ENCODE results near the gene MKLN1. TPM values are rescaled to one million over a fixed set of nuclear protein-coding genes. Genes with fewer than 3 reads are reported as not detected.

Gene MKLN1
- total and polyA plus RNA-seq, 12 donors: 9.5 to 48.2 (median 41.1) TPM

DNA sequence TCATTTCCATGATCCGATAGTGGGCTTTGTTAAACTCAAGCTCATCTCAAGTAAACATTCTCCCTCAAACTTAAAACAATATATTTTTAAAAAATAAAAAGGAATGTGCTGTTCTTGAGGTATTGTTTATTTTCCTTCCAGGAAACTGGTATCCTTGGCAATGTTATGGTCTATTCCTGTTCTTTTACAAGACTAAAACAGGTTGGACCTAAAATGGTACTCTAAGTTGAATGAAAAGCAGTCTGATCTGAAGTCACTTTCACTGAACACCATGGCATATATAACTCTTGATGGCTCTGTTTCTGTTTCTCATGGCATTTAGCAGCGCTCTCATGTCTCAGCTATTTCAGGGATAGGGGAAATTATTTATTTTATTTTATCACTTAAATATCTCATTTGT is 158.7 kb downstream of the MKLN1 start:
- intact Hi-C loops (cut with DNase I): no loop called here
- H3K4me1 ChIP-seq: peaks cover 0 to 33% (median 3%) of the 10 kb centered on the region in 9 donors
- H3K27ac ChIP-seq: peak overlapping the region in 1 of 10 donors; percentile 6
- H3K36me3 ChIP-seq: peaks cover 0 to 47% (median 0%) of the 10 kb centered on the region in 9 donors
- DNase-seq (no peak), ATAC-seq (peak in 1 of 8 donors; percentile 40)
- H3K27me3 ChIP-seq: no peaks in the 10 kb centered on the region
- TF ChIP-seq CTCF (IDR thresholded peaks at IDR 0.05): no peak
- H3K4me3 ChIP-seq: no peak overlapping the region
- 83 to 84% methylated on average over 2 of the region's 2 CpGs for WGBS, 2 donors
- H3K9me3 ChIP-seq: no peaks in the 10 kb centered on the region

GRCh38 chr7:131487217-131487616 is 159.5 kb downstream of the MKLN1 start:
- intact Hi-C loops (cut with DNase I): no loop called here
- H3K27ac ChIP-seq: peak overlapping the region in 1 of 10 donors; percentile 6
- no peak for DNase-seq
- ATAC-seq: no peak
- H3K9me3 ChIP-seq: no peaks in the 10 kb centered on the region
- 70 to 86% methylated on average over 1 of the region's 1 CpG for WGBS, 2 donors
- H3K36me3 ChIP-seq: peaks cover 0 to 41% (median 0%) of the 10 kb centered on the region in 9 donors
- H3K4me1 ChIP-seq: peaks cover 0 to 33% (median 3%) of the 10 kb centered on the region in 9 donors
- no peaks in the 10 kb centered on the region for H3K27me3 ChIP-seq
- H3K4me3 ChIP-seq: no peak overlapping the region
- TF ChIP-seq CTCF (IDR thresholded peaks at IDR 0.05): no peak

DNA sequence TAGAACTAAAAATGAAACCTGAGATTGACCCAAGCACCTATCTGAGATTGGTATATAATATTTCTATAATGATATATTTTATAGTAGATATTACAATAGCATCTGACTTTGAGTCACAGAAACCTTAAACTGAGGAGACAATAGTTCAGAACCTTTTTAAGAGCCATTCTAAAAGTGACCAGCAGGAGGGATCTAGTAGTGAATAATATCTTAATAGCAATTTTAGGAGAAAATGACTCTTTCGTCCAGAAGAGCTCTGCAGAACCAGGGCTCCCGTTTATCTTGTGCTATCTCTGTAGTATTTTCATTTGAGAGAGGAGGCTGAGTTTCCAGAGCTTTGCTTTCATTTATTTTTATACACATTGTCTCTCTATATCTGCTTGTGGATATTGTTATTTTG is 160.7 kb downstream of the MKLN1 start:
- WGBS, 2 donors: 59 to 68% methylated on average over 2 of the region's 2 CpGs
- intact Hi-C loops (cut with DNase I): no loop called here
- no peak overlapping the region for H3K27ac ChIP-seq
- no peaks in the 10 kb centered on the region for H3K9me3 ChIP-seq
- peak in 8 of 9 donors; percentile 15 to 49 (median 34) for TF ChIP-seq CTCF (IDR thresholded peaks at IDR 0.05)
- peaks cover 0 to 33% (median 3%) of the 10 kb centered on the region in 9 donors for H3K4me1 ChIP-seq
- peaks cover 0 to 38% (median 0%) of the 10 kb centered on the region in 9 donors for H3K36me3 ChIP-seq
- DNase-seq (no peak), ATAC-seq (peak in 1 of 8 donors; percentile 11)
- no peak overlapping the region for H3K4me3 ChIP-seq
- no peaks in the 10 kb centered on the region for H3K27me3 ChIP-seq

DNA sequence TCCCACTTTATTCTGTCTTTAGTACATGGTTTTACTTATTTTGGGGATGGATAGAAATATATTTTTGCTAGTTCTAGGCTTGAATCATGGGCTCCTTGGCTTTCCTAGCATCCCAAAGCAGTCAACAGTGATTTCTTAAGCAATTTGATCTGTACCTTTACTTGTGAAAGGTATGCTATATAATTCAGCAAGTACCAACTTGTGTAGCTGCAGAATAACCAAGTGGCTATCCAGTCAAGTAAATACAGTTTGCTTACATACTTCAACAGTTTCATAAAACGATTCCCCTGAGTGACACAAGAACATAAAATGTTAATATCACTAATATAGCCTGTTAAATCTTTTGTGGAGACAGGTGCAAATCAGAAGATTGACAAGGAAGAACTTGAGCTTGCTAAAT is 161.5 kb downstream of the MKLN1 start:
- H3K36me3 ChIP-seq: peaks cover 0 to 41% (median 0%) of the 10 kb centered on the region in 9 donors
- no peaks in the 10 kb centered on the region for H3K27me3 ChIP-seq
- no peak overlapping the region for H3K4me3 ChIP-seq
- intact Hi-C loops (cut with DNase I): no loop called here
- no peak for ATAC-seq
- TF ChIP-seq CTCF (IDR thresholded peaks at IDR 0.05): no peak
- no peak overlapping the region for H3K27ac ChIP-seq
- H3K4me1 ChIP-seq: peaks cover 0 to 33% (median 3%) of the 10 kb centered on the region in 9 donors
- no peaks in the 10 kb centered on the region for H3K9me3 ChIP-seq
- 89 to 90% methylated on average over 1 of the region's 1 CpG for WGBS, 2 donors
- no peak for DNase-seq
